ENCODE measurements around the gene LILRA6. TPM values are rescaled to one million over a fixed set of nuclear protein-coding genes. Genes with fewer than 3 reads are reported as not detected.
"Not testable (repeated sequence)": the region's sequence is repeated elsewhere in the genome, so short reads cannot be mapped to it uniquely, and the experiment has no call there.

The LILRA6 gene
- total RNA-seq, 1 donor from 2014 or later = not detected

DNA sequence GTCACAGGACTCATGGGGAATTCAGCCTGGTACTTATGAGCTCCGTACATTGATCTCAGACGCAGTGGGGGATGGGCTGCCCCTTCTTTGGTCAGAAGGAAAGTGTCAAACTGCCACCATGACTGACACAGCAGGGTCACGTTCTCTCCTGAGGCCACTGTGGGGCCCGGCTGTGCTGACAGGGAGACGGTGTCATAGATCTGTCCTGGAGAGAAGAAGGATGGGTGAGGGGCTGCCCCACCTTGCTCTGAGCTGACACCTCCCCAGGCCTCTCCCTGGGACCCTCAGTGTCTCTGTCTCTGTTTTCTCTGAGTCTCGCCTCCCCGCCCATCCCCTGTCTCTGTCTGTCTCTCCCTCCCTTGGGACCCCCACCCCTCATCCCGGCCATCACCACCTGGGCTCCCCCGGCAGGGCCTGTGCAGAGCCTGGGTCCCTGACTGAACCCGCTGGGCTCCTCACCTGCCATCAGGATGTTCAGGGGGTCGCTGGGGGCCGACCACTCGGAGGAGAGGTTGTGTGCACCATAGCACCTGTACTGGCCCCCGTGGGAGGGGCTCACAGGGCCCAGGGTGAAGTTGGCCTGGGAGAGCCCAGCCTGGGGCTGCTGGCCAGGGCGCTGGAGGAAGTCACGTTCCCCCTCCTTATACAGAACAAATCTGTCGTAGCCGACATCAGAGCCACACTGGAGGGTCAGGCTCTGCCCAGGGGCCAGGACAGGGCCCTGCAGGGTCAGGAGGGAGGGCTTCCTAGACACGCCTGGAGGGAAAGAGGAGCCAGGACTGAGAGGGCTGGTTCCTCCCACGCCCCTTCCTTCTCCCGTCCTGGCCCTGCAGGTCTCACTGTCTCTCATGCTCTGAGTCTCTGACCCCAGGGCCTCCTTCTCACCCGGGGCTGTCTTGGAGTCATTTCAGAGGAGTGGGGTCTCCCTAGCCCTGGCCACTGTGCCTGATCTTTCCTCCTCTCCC, 1.9 kb downstream of the LILRA6 start:
- intact Hi-C loops (cut with micrococcal nuclease); H3K27ac Mint-ChIP-seq; H3K36me3 Mint-ChIP-seq (ENCODE audit: low read depth); H3K4me1 Mint-ChIP-seq (ENCODE audit: low read depth); H3K4me3 Mint-ChIP-seq (ENCODE audit: low read depth); DNase-seq (ENCODE audit: low spot score); H3K9me3 Mint-ChIP-seq: not testable (repeated sequence)
- H3K27me3 Mint-ChIP-seq (ENCODE audit: low read depth) = peaks cover 19% of the 10 kb centered on the region

DNA sequence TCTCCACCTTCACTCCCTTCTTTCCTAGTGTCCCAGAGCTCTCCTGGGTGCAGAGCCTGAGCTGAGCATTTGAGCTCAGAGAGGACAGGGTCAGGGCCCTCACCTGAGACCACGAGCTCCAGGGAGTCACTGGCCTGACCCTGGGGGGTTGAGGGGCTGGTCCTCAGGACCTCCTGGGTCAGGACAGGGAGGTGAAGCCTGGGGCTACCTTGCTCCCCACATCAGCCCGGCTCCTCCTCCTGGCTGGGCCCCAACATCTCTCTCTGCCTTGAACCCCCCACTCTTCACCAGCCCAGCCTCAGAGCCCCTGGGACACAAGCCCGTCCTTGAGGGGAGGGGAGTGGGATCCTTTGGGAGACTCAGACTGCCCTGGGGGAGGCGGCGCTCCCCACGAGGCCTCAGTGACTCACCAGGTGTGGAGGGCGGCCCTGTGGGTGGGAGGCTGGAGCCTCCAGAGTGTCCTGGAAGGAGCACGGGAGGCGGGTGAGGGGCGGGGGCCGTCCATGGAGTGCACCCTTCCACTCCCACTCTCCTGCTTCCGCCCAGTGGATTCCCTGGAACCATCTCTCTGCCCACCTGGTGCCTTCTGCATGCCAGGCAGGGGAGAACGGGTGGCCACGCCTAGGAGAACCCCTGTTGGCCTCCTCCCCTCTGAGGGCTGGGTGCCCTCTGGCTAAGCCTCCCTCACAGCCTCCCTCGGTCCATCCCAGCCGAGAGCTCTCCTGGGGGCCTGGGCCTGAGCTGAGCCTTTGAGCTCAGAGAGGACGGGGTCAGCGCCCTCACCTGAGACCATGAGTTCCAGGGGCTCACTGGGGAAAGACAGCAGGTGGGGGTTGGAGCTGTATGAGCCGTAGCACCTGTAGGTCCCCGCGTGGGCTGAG, 2.9 kb downstream of the LILRA6 start:
- H3K36me3 Mint-ChIP-seq (ENCODE audit: low read depth); intact Hi-C loops (cut with micrococcal nuclease); H3K9me3 Mint-ChIP-seq; H3K27ac Mint-ChIP-seq; H3K4me1 Mint-ChIP-seq (ENCODE audit: low read depth); H3K4me3 Mint-ChIP-seq (ENCODE audit: low read depth); DNase-seq (ENCODE audit: low spot score): not testable (repeated sequence)
- H3K27me3 Mint-ChIP-seq (ENCODE audit: low read depth) = peaks cover 22% of the 10 kb centered on the region

DNA sequence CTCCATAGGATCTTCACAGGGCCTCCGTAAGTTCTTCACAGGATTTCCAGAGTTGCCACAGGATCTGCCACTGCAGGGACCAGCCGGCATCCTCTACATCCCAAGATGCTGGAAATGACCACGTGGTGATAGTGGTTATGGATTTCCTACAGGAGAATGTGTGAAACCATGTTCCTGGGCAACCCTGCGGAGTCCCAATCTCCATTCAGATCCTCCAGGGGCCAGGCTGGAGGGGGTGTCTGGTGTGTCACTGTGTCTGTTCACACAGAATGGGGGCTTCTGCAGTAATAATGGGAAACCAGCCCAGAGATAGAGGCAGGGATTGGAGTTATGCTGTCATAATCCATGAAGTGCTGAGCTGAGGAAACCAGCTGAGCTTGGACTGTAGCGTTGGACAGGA, 8.6 kb downstream of the LILRA6 start:
- H3K4me3 Mint-ChIP-seq (ENCODE audit: low read depth) = no peak overlapping the region
- no peak for DNase-seq (ENCODE audit: low spot score)
- H3K9me3 Mint-ChIP-seq = no peaks in the 10 kb centered on the region
- intact Hi-C loops (cut with micrococcal nuclease) = no loop called here
- peaks cover 7% of the 10 kb centered on the region for H3K4me1 Mint-ChIP-seq (ENCODE audit: low read depth)
- H3K36me3 Mint-ChIP-seq (ENCODE audit: low read depth) = no peaks in the 10 kb centered on the region
- H3K27ac Mint-ChIP-seq = no peak overlapping the region
- H3K27me3 Mint-ChIP-seq (ENCODE audit: low read depth) = peaks cover 41% of the 10 kb centered on the region

DNA sequence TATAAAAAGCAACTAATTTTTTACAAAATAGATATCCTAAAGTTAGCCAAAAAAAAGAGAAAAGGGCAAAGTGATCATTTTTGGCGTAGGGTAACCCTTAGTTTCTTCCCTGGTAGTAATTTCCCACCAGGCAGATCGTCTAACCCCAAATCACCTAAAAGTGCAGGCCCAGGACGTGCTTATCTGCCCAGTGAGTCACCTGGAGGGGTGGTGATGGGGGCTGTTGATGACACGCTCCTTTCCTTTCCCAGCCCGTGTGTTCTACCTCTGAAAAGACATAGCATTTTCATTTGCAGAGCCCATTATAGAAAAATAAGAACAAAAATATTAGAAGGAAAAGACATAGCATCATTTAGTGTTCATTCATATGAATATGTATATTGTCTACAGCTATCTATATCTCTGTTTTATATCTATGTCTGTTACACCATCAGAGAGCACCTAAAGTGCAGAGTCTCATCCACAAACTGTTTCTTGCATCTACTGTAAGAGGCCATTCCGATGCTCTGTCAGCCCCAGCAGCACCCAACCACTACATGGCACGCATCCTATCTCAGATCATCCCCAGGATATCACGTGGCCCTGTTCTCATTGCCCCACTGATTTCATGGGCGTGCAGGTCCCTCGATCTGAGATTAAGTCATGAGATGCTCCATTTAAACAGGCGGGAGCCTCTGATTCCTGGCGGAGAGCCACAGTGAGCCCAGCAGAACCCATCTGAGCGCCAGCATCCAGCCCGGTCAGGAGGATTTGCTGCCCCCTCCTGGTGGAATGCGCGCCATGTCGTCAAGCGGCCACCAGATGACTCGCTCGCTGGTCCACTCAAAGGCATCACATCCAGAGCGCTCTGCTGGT, 11.3 kb downstream of the LILRA6 start:
- H3K36me3 Mint-ChIP-seq (ENCODE audit: low read depth) = no peaks in the 10 kb centered on the region
- intact Hi-C loops (cut with micrococcal nuclease) = loop anchor here (1.0 to 2.0 kb wide), 3 partner anchors 21 to 72 kb away; partner anchors contain the start of gene LENG1
- peak; percentile 76 for DNase-seq (ENCODE audit: low spot score)
- no peak overlapping the region for H3K4me3 Mint-ChIP-seq (ENCODE audit: low read depth)
- peaks cover 30% of the 10 kb centered on the region for H3K27me3 Mint-ChIP-seq (ENCODE audit: low read depth)
- no peak overlapping the region for H3K27ac Mint-ChIP-seq
- peaks cover 7% of the 10 kb centered on the region for H3K4me1 Mint-ChIP-seq (ENCODE audit: low read depth)
- no peaks in the 10 kb centered on the region for H3K9me3 Mint-ChIP-seq

DNA sequence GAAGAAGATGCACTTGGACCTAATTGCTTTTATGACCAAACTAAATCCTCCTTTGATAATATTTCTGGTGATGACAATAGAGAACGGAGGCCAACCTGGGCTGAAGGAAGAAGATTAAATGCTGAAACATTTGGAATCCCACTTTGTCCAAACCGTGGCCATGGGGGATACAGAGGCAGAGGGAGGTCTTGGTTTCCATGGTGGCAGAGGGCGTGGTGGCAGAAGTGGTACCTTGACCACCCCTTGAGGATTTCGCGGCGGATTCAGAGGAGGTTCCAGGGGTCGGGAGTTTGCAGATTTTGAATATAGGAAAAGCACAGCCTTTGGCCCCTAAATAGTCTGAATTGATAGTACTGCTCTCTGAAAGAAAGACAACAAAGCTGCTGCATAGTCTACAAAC, 12.6 kb downstream of the LILRA6 start:
- Mint-ChIP-seq H3K36me3 (ENCODE audit: low read depth) (no peaks in the 10 kb centered on the region), H3K27me3 (ENCODE audit: low read depth) (peaks cover 28% of the 10 kb centered on the region), H3K4me3 (ENCODE audit: low read depth) (no peak overlapping the region), H3K9me3 (no peaks in the 10 kb centered on the region), H3K4me1 (ENCODE audit: low read depth) (peaks cover 7% of the 10 kb centered on the region), H3K27ac (no peak overlapping the region)
- intact Hi-C loops (cut with micrococcal nuclease) = loop anchor here (2.0 kb wide), 1 partner anchor 19 kb away; no protein-coding TSS in a partner anchor
- no peak for DNase-seq (ENCODE audit: low spot score)

DNA sequence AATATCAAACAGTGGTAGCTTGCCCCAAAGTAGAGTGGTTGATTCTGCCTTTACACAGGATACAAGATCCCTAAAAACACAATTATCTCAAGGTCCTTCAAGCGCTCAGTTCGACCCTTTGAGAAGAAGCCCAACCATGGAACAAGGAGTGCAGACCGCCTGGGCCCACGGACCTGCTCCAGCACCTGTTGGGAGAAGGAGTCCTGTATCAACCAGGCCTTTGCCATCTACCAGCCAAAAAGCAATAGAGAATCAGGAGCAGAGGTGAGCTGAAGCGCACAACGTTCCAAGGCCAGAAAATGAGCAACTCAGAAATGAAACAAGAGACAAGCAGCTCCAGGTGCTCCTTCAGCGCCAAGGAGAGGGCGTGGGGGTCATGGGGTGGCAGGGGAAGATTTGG, 13.4 kb downstream of the LILRA6 start:
- H3K36me3 Mint-ChIP-seq (ENCODE audit: low read depth) = no peaks in the 10 kb centered on the region
- no peak overlapping the region for H3K27ac Mint-ChIP-seq

DNA sequence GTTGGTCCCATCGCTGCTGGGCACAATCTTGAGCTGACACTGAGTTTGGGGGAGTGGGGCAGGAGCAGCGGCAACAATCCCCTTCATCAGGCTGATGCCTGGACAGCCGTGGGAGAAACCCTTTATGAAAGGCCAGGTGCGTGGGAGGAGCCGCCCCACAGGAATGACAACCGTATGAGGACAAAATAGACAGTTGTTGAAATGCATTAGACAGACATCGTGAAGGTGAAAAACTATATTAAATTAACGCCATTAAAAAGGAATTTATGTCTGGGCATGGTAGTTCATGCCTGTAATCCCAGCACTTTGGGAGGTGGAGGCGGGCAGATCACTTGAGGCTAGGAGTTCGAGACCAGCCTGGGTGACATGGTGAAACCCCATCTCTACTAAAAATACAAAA, 18.0 kb downstream of the LILRA6 start:
- intact Hi-C loops (cut with micrococcal nuclease) = not testable (repeated sequence)

More for the DNA sequence above, 13.4 kb downstream of the LILRA6 start:
- H3K4me3 Mint-ChIP-seq (ENCODE audit: low read depth) = no peak overlapping the region
- peaks cover 19% of the 10 kb centered on the region for H3K27me3 Mint-ChIP-seq (ENCODE audit: low read depth)
- intact Hi-C loops (cut with micrococcal nuclease) = no loop called here
- H3K4me1 Mint-ChIP-seq (ENCODE audit: low read depth) = peaks cover 7% of the 10 kb centered on the region
- DNase-seq (ENCODE audit: low spot score) = no peak
- H3K9me3 Mint-ChIP-seq = no peaks in the 10 kb centered on the region

DNA sequence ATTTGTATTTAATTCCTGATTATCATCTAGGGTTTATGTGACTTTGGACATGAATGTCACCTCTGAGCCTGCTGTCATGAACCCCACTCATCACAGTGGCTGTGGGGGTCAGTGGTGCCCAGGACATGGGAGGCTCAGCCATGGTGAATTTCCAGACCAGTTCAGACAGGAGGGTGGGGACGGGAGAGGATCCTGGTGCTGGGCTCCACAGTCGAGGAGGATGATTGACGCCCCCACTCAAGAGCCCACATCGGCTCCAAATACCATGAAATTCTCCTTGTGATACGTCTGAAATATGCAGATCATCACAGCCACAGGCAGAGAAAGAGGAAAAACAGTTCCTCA, 18.7 kb downstream of the LILRA6 start:
- H3K4me1 Mint-ChIP-seq (ENCODE audit: low read depth); intact Hi-C loops (cut with micrococcal nuclease); H3K27ac Mint-ChIP-seq; H3K36me3 Mint-ChIP-seq (ENCODE audit: low read depth); H3K27me3 Mint-ChIP-seq (ENCODE audit: low read depth); H3K9me3 Mint-ChIP-seq; DNase-seq (ENCODE audit: low spot score); H3K4me3 Mint-ChIP-seq (ENCODE audit: low read depth): not testable (repeated sequence)

More for the DNA sequence above, 18.0 kb downstream of the LILRA6 start:
- not testable (repeated sequence) for H3K4me3 Mint-ChIP-seq (ENCODE audit: low read depth); H3K4me1 Mint-ChIP-seq (ENCODE audit: low read depth); H3K9me3 Mint-ChIP-seq; H3K27me3 Mint-ChIP-seq (ENCODE audit: low read depth); DNase-seq (ENCODE audit: low spot score); H3K36me3 Mint-ChIP-seq (ENCODE audit: low read depth); H3K27ac Mint-ChIP-seq

DNA sequence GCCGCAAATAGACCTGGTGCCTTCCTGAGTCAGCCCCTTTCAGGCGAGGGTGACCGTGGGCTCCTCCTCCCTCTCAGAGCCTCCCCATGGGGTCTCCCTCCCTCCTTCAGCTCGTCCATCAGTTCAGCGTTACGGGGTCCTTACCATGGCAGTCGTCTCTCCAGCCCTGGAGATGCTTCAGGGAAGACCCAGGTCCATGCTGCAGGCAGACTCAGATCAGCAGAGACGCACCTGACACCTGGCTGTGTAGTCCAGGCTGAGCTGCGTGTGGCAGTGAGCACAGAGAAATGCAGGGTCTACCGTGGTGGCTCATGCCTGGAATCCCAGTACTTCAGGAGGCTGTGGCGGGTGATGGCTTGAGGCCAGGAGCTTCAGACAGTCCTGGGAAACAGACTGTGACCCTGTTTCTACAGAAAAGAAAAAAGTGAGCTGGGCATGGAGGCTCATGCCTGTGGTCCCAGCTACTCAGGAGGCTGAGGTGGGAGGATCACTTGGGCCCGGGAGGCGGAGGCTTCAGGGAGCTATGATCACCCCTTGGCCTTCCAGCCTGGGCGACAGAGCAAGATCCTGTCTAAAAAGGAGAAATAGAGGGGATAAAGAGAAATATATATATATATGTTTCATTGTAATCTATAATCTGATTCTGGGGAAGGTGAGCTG, 19.2 kb downstream of the LILRA6 start:
- H3K36me3 Mint-ChIP-seq (ENCODE audit: low read depth); H3K4me3 Mint-ChIP-seq (ENCODE audit: low read depth); DNase-seq (ENCODE audit: low spot score); H3K9me3 Mint-ChIP-seq; H3K4me1 Mint-ChIP-seq (ENCODE audit: low read depth); intact Hi-C loops (cut with micrococcal nuclease); H3K27me3 Mint-ChIP-seq (ENCODE audit: low read depth); H3K27ac Mint-ChIP-seq: not testable (repeated sequence)

DNA sequence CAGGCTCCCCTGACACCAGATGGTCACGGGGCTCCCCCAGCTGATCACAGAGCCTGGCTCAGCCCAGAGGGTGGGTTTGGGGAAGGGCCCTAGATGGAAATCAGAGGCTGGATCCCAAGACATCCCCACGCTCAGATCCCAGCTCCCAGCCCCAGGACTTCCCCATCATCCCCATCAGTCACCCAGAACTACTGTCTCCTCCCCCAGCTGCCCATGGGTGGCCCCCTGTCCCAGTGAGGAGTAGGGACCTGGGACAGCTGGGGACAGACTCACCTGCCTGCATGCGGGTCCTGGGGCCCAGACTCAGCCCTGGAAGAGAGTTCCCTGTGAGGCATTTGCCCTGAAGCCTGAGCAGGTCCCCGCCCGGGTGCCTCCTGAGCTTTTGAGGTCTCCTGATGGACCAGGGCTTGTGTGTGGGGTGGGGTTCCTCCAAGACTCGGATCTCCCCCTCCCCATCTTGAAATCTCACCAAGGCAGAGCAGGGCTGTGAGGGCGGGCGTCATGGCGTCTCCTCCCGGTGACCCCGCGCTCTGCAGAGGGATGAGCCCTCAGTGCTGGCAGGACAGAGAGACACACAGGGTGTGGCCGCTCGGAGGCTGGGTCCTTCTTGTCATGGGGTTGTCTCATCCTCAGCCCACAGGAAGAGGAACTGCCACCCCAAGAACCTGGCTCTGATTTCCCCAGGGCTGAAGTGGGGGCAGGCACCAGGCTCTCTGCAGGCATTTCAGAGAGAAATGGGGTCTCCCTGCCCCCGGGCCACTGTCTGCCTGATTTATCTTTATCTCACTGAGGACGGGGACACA, 19.9 kb downstream of the LILRA6 start, which contains the start of gene LILRB3:
LILRB3 (minus strand) TSS at position 534 of the 803 bp plus-strand sequence; CDS start at position 503, 31 bp downstream.
- H3K36me3 Mint-ChIP-seq (ENCODE audit: low read depth); H3K4me1 Mint-ChIP-seq (ENCODE audit: low read depth); H3K4me3 Mint-ChIP-seq (ENCODE audit: low read depth); H3K27me3 Mint-ChIP-seq (ENCODE audit: low read depth); intact Hi-C loops (cut with micrococcal nuclease); DNase-seq (ENCODE audit: low spot score); H3K27ac Mint-ChIP-seq; H3K9me3 Mint-ChIP-seq: not testable (repeated sequence)

DNA sequence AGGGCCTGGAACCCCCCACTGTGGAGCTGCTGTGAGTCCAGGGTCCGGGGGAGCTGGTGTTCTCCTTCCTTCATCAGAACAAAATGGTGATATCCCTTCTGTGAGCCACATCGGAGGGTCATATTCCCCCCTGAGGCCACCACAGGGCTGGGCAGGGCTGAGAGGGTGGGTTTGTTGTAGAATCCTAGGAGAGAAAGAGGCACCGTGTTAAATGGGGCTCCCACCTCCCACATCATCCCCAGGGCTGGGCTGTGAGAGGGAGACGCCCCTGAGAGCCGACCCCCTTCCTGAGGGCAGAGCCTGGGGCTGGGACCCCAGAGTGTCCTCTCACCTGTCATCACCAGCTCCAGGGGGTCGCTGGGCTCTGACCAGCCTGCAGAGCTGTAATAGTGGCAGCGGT, 20.6 kb downstream of the LILRA6 start:
- H3K36me3 Mint-ChIP-seq (ENCODE audit: low read depth); H3K4me1 Mint-ChIP-seq (ENCODE audit: low read depth); intact Hi-C loops (cut with micrococcal nuclease); H3K4me3 Mint-ChIP-seq (ENCODE audit: low read depth); H3K27me3 Mint-ChIP-seq (ENCODE audit: low read depth); DNase-seq (ENCODE audit: low spot score); H3K27ac Mint-ChIP-seq; H3K9me3 Mint-ChIP-seq: not testable (repeated sequence)

Data from activated T-helper 2 cell treated with anti-CD3 and anti-CD28 coated beads, Interferon-gamma antibody, Interleukin-2, Interleukin-4, amounts not matched to agents 10 μg/mL and 5 μg/mL and 100 μg/mL, durations not matched to agents 14 hours and 24 hours and 36 hours (primary cell).